Transverse colon (tissue), 4 donors: ENCODE results near the gene ARHGAP23. TPM values are rescaled to one million over a fixed set of nuclear protein-coding genes. Genes with fewer than 3 reads are reported as not detected.
A peak's percentile ranks its signal among the peaks of the same experiment; 100 is the strongest.

Experiments
- DNase-seq: peaks from one replicate; pipeline ENCODE4 v3.0.0-alpha.2; 2019
- H3K27ac ChIP-seq, 4 donors: fragments of 200-600 bp; sonication (generic); 2 replicates each; pipeline ENCODE4 v1.5.1; 2016 to 2018; ENCODE audit warnings: inconsistent platforms in 4 of 4
- H3K27me3 ChIP-seq: fragments of 200-600 bp; sonication (generic); 2 replicates; pipeline ENCODE4 v1.5.1; 2017; ENCODE audit warnings: inconsistent platforms
- H3K36me3 ChIP-seq, 4 donors: fragments of 200-600 bp; sonication (generic); 2 replicates each; pipeline ENCODE4 v1.5.1; 2017 to 2019; ENCODE audit warnings: inconsistent platforms in 4 of 4
- H3K4me1 ChIP-seq, 4 donors: fragments of 200-600 bp; sonication (generic); 2 replicates each; pipeline ENCODE4 v1.5.1; 2017 to 2020; ENCODE audit warnings: inconsistent platforms in 4 of 4
- H3K4me3 ChIP-seq, 4 donors: fragments of 200-600 bp; sonication (generic); 1 replicate in 1 of 4; 2 replicates in 3 of 4; pipeline versions ENCODE4 v1.5.1 to v1.6.1; 2017 to 2019; ENCODE audit warnings: inconsistent platforms in 4 of 4
- H3K9me3 ChIP-seq, 2 donors: fragments of 200-600 bp; sonication (generic); 2 replicates each; pipeline ENCODE4 v1.5.1; 2017 to 2019; ENCODE audit warnings: inconsistent platforms in 2 of 2
- CTCF ChIP-seq, 5 experiments: fragments of 200-600 bp in 3 of 5; fragments of 450-650 bp in 2 of 5; sonication (generic) in 3 of 5; IDR thresholded peaks; 1 replicate in 2 of 5; 2 replicates in 3 of 5; pipeline ENCODE4 v1.5.1; 2016 to 2017; ENCODE audit warnings: antibody characterized with exemption in 5 of 5, inconsistent platforms in 3 of 5, mild to moderate bottlenecking in 2 of 5, moderate library complexity in 1 of 5
- EP300 ChIP-seq: sonication (generic); formaldehyde crosslinking; IDR thresholded peaks from one replicate; pipeline ENCODE4 v1.6.1; 2017; ENCODE audit warnings: antibody characterized with exemption, low read depth
- POLR2A ChIP-seq: fragments of 450-650 bp; IDR thresholded peaks from one replicate; pipeline ENCODE4 v1.6.1; 2016; ENCODE audit warnings: antibody characterized with exemption, mild to moderate bottlenecking, moderate library complexity
- POLR2AphosphoS5 ChIP-seq, 3 donors: sonication (generic); formaldehyde crosslinking; IDR thresholded peaks; one replicate each; pipeline ENCODE4 v1.6.1; 2016; ENCODE audit warnings: antibody characterized with exemption in 3 of 3
- WGBS, 2 donors: methylation state at CpG; one replicate each; pipeline ENCODE4 v1.1.5; 2018; ENCODE audit warnings: low coverage in 1 of 2; 5-methylcytosine and 5-hydroxymethylcytosine counted together
- in situ Hi-C, 4 donors: fragments of 200-750 bp; cut with MboI; loops; one replicate each; pipeline versions ENCODE4 v1.15.0 to v1.15.1; 2017; ENCODE audit warnings: low sequenced_read_pairs in 3 of 4, low pct_ligation_motif_present in 1 of 4, low pct_unique_long_range_greater_than_20kb in 1 of 4
- intact Hi-C: fragments of 100-400 bp; cut with DNase I; formaldehyde crosslinking; loops from one replicate; pipeline ENCODE4 v1.15.1; 2023; ENCODE audit warnings: low total_unique reads
- total RNA-seq, 4 donors: library from RNA; depleted of rRNA; stranded (reverse); fragments of >200 nt; gene quantifications; one replicate each; pipeline ENCODE4 v1.1.0, GENCODE V29; 2016

The ARHGAP23 gene
- total RNA-seq, 4 donors from 2014 or later, result 4.5 to 21.7 (median 17.0) TPM

- H3K36me3 ChIP-seq, result no peaks in the 10 kb centered on the region
- peaks cover 20% of the 10 kb centered on the region for H3K27me3 ChIP-seq
- no peak for DNase-seq
- no peak overlapping the region for H3K4me3 ChIP-seq
- in situ Hi-C loops (no loop called here), intact Hi-C loops (no loop called here)
- no peak for TF ChIP-seq EP300
- TF ChIP-seq POLR2AphosphoS5 (IDR thresholded peaks at IDR 0.05), result no peak
- TF ChIP-seq CTCF (IDR thresholded peaks at IDR 0.05), result no peak
- TF ChIP-seq POLR2A, result no peak
- peaks cover 8 to 45% (median 27%) of the 10 kb centered on the region in 4 donors for H3K4me1 ChIP-seq
- WGBS, 2 donors, result 62% methylated on average over 18 of the region's 18 CpGs; no CpG with 5 or more reads in 1 of the 2 donors
- peak overlapping the region; percentile 48 to 73 (median 58) for H3K27ac ChIP-seq
- no peaks in the 10 kb centered on the region for H3K9me3 ChIP-seq
These were observed 23.7 kb downstream of the ARHGAP23 start for GRCh38 chr17:38451840-38452529.

GRCh38 chr17:38452719-38453118, 24.5 kb downstream of the ARHGAP23 start:
- Histone ChIP-seq H3K36me3 (no peaks in the 10 kb centered on the region), H3K27ac (peak overlapping the region in 3 of 4 donors; percentile 50 to 73 (median 66)), H3K4me3 (no peak overlapping the region), H3K4me1 (peaks cover 8 to 45% (median 25%) of the 10 kb centered on the region in 4 donors), H3K27me3 (peaks cover 20% of the 10 kb centered on the region), H3K9me3 (no peaks in the 10 kb centered on the region)
- TF ChIP-seq EP300, result no peak
- TF ChIP-seq POLR2A, result no peak
- TF ChIP-seq POLR2AphosphoS5 (IDR thresholded peaks at IDR 0.05), result no peak
- TF ChIP-seq CTCF (IDR thresholded peaks at IDR 0.05), result no peak
- WGBS, 2 donors, result 85% methylated on average over 6 of the region's 6 CpGs; no CpG with 5 or more reads in 1 of the 2 donors
- intact Hi-C loops (no loop called here), in situ Hi-C loops (no loop called here)
- no peak for DNase-seq

GRCh38 chr17:38453951-38454421, 25.7 kb downstream of the ARHGAP23 start:
- no peak for DNase-seq
- Histone ChIP-seq H3K27me3 (peaks cover 20% of the 10 kb centered on the region), H3K27ac (peak overlapping the region; percentile 65 to 82 (median 78)), H3K36me3 (no peaks in the 10 kb centered on the region), H3K4me1 (peaks cover 8 to 45% (median 24%) of the 10 kb centered on the region in 4 donors), H3K9me3 (no peaks in the 10 kb centered on the region), H3K4me3 (peak overlapping the region in 3 of 4 donors; percentile 16 to 28 (median 20))
- in situ Hi-C loops, result no loop called here
- TF ChIP-seq POLR2AphosphoS5 (IDR thresholded peaks at IDR 0.05), result no peak
- TF ChIP-seq CTCF (IDR thresholded peaks at IDR 0.05), result no peak
- TF ChIP-seq EP300, result no peak
- TF ChIP-seq POLR2A, result no peak
- WGBS, 2 donors, result 3% methylated on average over 18 of the region's 44 CpGs; no CpG with 5 or more reads in 1 of the 2 donors
- intact Hi-C loops, result no loop called here

GRCh38 chr17:38454532-38454931, 26.3 kb downstream of the ARHGAP23 start:
- peak; percentile 55 for DNase-seq
- in situ Hi-C loops (no loop called here), intact Hi-C loops (no loop called here)
- Histone ChIP-seq H3K4me1 (peaks cover 8 to 45% (median 24%) of the 10 kb centered on the region in 4 donors), H3K27me3 (peaks cover 20% of the 10 kb centered on the region), H3K36me3 (no peaks in the 10 kb centered on the region), H3K27ac (peak overlapping the region; percentile 65 to 82 (median 78)), H3K4me3 (peak overlapping the region in 2 of 4 donors; percentile 16 to 28), H3K9me3 (no peaks in the 10 kb centered on the region)
- WGBS, 2 donors, result 36% methylated on average over 12 of the region's 12 CpGs; no CpG with 5 or more reads in 1 of the 2 donors
- TF ChIP-seq POLR2AphosphoS5 (IDR thresholded peaks at IDR 0.05) (peak in 2 of 3 donors; percentile 30 to 47), POLR2A (no peak)
